ENCODE data around the gene SIRT2.

The SIRT2 gene

DNA sequence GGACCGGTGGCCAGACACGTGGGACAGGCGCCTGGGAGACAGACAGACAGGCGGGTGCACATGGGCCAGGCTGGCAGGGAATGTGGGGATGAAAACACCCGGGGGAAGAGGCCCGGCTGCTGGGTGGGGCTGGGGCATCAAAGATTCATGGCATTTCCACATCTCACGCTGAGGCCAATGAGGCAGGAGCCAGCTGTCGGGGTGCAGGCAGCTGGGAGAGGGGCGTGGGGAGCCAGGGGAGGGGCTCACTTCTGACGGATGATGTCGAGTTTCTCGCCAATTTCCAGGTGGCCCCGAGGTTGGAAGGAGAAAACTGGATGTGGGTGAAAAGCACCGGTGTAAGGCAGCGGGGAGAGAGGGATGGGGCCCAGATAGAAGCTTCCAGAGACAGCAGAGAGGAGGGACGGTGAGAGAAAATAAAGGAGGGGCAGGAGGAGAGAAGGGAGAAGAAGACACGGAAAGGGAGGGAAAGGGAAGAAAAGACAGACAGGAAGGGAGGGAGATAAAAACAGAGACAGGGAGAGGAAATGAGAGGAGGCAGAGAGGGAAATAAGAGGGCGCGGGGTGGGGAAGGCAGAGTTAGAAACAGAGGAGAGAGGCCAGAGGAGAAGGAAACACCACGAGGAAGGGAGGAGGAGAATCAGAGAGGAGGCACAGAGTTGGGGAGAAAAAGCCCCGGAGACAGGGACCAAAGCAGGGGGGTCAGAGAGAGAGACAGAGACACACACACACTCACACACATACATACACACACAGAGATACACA lies 20.6 kb upstream of the SIRT2 start:
- Histone ChIP-seq H3K36me3 (ENCODE audit: control insufficient read depth, insufficient read depth, low read length) (peaks cover 28% of the 10 kb centered on the region), H3K27ac (ENCODE audit: low read depth, low read length, severe bottlenecking) (no peak overlapping the region), H3K9me3 (ENCODE audit: control insufficient read depth, low read length) (no peaks in the 10 kb centered on the region), H3K4me1 (ENCODE audit: control insufficient read depth, insufficient read depth, low read length, poor library complexity, severe bottlenecking) (no peaks in the 10 kb centered on the region), H3K4me3 (ENCODE audit: extremely low read depth, insufficient read depth, low read length, poor library complexity, severe bottlenecking) (no peak overlapping the region)
- WGBS, 2 experiments (ENCODE audit: insufficient coverage in 2 of 2) = 93 to 95% methylated on average over 19 to 20 of the region's 21 CpGs

DNA sequence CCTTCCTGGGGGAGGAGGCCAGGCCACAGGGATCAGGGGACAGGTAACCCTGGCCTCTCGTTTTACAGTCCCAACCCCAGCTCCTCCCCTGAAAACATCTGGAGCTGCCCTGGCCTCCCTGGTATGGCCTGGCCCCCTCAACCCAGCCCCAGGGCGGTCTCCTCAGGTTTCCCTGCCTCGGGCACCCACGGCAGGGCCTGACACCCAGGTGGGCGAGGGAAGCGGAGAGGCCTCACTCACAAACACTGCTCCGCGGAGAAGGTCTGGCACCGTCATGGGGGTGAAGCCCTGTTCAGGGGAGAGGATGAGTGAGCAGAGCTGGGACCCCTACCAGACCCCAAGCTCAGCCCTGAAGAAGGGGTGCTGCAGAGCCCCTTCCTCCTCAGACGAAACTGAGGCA lies 19.1 kb upstream of the SIRT2 start:
- Histone ChIP-seq H3K36me3 (ENCODE audit: control insufficient read depth, insufficient read depth, low read length) (peaks cover 15% of the 10 kb centered on the region), H3K9me3 (ENCODE audit: control insufficient read depth, low read length) (no peaks in the 10 kb centered on the region), H3K4me3 (ENCODE audit: extremely low read depth, insufficient read depth, low read length, poor library complexity, severe bottlenecking) (no peak overlapping the region), H3K27ac (ENCODE audit: low read depth, low read length, severe bottlenecking) (no peak overlapping the region), H3K4me1 (ENCODE audit: control insufficient read depth, insufficient read depth, low read length, poor library complexity, severe bottlenecking) (no peaks in the 10 kb centered on the region)
- 80 to 93% methylated on average over 2 to 9 of the region's 10 CpGs for WGBS, 2 experiments (ENCODE audit: insufficient coverage in 2 of 2)

DNA sequence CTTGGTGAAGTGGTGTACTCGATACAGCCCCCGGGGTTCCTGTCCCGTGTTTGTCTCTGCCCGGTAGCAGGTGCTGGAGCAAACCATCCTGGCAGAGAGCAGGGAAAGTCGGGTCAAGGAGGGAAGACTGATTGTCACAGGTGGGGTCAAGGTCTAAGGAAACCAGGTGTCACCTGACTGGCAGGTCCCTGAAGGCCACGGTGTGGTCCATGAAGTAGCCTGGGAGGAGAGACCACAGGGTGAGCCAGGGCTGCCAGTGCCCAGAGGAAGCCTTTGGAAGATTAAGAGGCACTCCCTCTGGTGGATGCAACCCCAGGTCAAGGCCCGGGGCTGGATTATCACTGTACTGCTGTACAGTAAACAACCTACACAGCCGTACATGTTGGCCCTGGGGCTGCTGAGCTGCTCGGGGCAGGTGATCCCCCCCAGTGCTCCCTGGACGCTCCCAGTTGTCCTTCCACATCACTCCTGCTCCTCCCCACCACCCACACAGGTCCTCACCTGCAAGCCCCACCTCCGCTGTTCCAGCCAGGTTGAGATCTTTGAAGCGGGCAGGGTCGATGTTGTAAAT lies 18.6 kb upstream of the SIRT2 start:
- no peak overlapping the region for H3K4me3 ChIP-seq (ENCODE audit: extremely low read depth, insufficient read depth, low read length, poor library complexity, severe bottlenecking)
- WGBS, 2 experiments (ENCODE audit: insufficient coverage in 2 of 2) = 93 to 94% methylated on average over 8 to 10 of the region's 13 CpGs
- H3K27ac ChIP-seq (ENCODE audit: low read depth, low read length, severe bottlenecking) = no peak overlapping the region
- H3K4me1 ChIP-seq (ENCODE audit: control insufficient read depth, insufficient read depth, low read length, poor library complexity, severe bottlenecking) = no peaks in the 10 kb centered on the region
- peaks cover 14% of the 10 kb centered on the region for H3K36me3 ChIP-seq (ENCODE audit: control insufficient read depth, insufficient read depth, low read length)
- H3K9me3 ChIP-seq (ENCODE audit: control insufficient read depth, low read length) = no peaks in the 10 kb centered on the region

DNA sequence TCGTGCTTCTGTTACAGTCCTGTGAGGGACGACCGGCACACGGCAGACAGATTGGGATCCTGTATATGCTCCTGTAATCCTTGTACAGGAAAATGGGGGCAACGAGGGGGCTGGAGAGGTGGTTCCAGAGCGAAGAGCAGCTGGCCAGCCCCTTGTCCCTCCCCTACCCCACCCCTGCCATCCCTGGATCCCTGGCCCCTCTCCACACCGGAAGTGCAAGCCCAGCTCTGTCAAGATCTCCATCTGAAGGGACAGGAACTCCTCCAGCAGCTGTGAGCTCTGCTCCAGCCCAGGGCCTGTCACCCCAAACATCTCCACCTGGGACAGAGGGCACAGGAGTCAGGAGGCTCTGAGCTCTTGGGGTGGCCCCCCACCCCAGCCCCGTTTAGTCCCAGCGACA lies 18.1 kb upstream of the SIRT2 start:
- WGBS, 2 experiments (ENCODE audit: insufficient coverage in 2 of 2) = 94 to 98% methylated on average over 3 to 7 of the region's 9 CpGs
- Histone ChIP-seq H3K36me3 (ENCODE audit: control insufficient read depth, insufficient read depth, low read length) (peaks cover 12% of the 10 kb centered on the region), H3K9me3 (ENCODE audit: control insufficient read depth, low read length) (no peaks in the 10 kb centered on the region), H3K4me1 (ENCODE audit: control insufficient read depth, insufficient read depth, low read length, poor library complexity, severe bottlenecking) (no peaks in the 10 kb centered on the region), H3K27ac (ENCODE audit: low read depth, low read length, severe bottlenecking) (no peak overlapping the region), H3K4me3 (ENCODE audit: extremely low read depth, insufficient read depth, low read length, poor library complexity, severe bottlenecking) (no peak overlapping the region)

DNA sequence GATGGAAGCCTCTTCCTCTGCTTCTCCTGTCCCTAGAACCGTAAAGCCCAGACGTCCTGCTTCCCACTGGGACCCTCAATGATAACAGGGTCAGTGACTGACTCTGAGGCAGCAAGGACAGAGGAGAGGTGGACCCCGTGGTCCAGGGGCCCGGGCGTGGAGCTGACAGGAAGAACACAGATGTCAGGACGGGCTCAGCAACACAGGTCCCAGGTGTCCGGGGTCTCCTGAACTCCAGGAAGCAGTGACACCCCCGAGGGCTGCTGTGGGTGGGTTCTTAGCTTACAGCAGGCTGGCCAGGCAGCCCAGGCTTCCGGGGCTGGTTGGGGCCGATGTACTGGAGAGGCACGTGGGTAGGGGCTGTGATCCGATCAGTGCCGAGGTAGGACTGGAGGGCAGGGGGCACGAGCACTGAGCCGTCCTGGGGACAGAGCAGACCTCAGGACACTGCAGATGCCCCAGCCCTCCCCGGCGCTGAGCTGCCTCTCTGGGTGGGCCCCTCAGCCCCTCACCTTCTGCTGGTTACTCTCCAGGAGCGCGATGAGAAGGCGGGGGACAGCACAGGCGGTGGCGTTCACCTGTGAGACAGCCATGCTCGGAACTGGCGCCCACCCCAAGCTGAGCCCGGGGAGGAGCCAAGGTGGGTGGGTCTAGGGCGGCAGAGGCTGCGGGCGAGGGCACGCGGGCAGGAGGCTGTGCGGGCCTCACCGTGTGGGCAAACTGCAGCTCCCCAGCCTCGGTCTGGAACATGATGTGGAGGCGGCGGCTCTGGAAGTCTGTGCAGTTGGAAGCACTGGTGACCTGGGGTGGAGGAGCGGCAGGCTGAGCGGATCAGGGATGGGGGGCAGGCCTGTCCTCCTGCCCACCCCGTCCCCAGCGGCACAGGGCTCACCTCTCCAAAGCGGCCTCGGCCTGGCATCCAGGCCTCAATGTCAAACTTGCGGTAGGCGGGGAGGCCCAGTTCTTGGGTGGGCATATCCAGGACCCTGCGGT lies 16.2 kb upstream of the SIRT2 start:
- no peak overlapping the region for H3K4me3 ChIP-seq (ENCODE audit: extremely low read depth, insufficient read depth, low read length, poor library complexity, severe bottlenecking)
- no peaks in the 10 kb centered on the region for H3K9me3 ChIP-seq (ENCODE audit: control insufficient read depth, low read length)
- WGBS, 2 experiments (ENCODE audit: insufficient coverage in 2 of 2) = 94 to 96% methylated on average over 35 to 43 of the region's 44 CpGs
- H3K36me3 ChIP-seq (ENCODE audit: control insufficient read depth, insufficient read depth, low read length) = no peaks in the 10 kb centered on the region
- H3K4me1 ChIP-seq (ENCODE audit: control insufficient read depth, insufficient read depth, low read length, poor library complexity, severe bottlenecking) = no peaks in the 10 kb centered on the region
- no peak overlapping the region for H3K27ac ChIP-seq (ENCODE audit: low read depth, low read length, severe bottlenecking)

DNA sequence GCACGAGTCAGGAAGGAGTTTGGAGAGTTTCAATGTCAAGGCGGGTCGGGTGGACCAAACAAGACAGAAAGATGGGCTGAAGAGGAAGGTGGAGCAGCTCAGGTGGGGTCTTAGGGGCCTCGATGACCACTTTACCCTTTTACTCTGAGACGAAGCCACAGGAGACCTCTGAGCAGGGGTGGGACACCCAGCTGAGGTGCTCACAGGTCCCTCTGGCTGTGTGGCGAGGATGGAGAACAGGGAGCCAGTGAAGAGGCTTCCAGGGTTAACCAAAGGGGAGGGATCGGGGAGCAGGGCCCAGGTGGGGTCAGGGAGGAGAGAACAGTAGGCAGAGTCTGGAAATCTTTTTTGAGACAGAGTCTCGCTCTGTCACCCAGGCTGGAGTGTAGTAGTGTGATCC lies 14.5 kb upstream of the SIRT2 start:
- no peaks in the 10 kb centered on the region for H3K4me1 ChIP-seq (ENCODE audit: control insufficient read depth, insufficient read depth, low read length, poor library complexity, severe bottlenecking)
- 87 to 96% methylated on average over 7 to 8 of the region's 8 CpGs for WGBS, 2 experiments (ENCODE audit: insufficient coverage in 2 of 2)
- H3K36me3 ChIP-seq (ENCODE audit: control insufficient read depth, insufficient read depth, low read length) = no peaks in the 10 kb centered on the region
- no peak overlapping the region for H3K4me3 ChIP-seq (ENCODE audit: extremely low read depth, insufficient read depth, low read length, poor library complexity, severe bottlenecking)
- H3K9me3 ChIP-seq (ENCODE audit: control insufficient read depth, low read length) = no peaks in the 10 kb centered on the region
- H3K27ac ChIP-seq (ENCODE audit: low read depth, low read length, severe bottlenecking) = no peak overlapping the region

DNA sequence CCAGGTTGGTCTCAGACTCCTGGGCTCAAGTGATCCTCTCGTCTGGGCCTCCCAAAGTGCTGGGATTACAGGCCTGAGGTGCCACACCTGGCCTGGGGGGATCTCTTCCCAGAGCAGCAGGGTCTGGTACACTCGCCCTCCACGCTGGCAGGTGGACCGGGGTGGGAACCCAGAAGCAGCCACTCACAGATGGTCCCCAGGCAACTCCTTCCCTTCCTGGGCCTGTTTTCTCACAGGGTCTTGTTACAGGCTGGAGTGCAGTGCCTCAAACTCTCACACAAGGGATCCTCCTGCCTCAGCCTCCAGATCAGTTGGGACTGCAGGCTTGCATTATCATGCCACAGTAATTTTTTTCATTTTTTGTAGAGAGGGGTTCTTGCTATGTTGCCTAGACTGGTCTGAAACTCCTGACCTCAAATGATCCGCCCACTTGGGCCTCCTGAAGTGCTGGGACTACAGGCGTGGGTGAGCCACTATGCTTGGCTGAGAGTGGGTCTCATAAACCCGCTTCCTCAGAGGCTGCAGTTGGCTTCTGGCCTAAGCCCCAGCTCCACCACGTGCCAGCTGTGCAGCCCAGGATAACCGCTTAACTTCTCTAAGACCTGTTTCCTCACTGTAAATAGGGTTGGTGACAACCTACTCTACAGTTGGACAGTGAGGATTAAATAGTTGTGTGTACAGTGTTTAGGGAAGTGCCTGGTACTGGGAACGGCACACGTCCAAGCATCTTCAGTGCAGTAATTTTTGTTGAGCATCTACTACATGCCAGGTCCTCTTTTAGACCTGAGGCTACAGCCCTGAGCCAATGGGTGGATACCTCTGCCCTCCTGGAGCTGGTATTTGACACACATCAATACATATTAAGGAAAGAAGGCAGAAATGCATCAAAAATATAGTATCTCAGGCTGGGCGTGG lies 13.4 kb upstream of the SIRT2 start:
- H3K36me3 ChIP-seq (ENCODE audit: control insufficient read depth, insufficient read depth, low read length) = peaks cover under 1% of the 10 kb centered on the region
- no peak overlapping the region for H3K27ac ChIP-seq (ENCODE audit: low read depth, low read length, severe bottlenecking)
- no peaks in the 10 kb centered on the region for H3K9me3 ChIP-seq (ENCODE audit: control insufficient read depth, low read length)
- no peak overlapping the region for H3K4me3 ChIP-seq (ENCODE audit: extremely low read depth, insufficient read depth, low read length, poor library complexity, severe bottlenecking)
- WGBS, 2 experiments (ENCODE audit: insufficient coverage in 2 of 2) = 87 to 93% methylated on average over 9 to 12 of the region's 12 CpGs
- no peaks in the 10 kb centered on the region for H3K4me1 ChIP-seq (ENCODE audit: control insufficient read depth, insufficient read depth, low read length, poor library complexity, severe bottlenecking)

DNA sequence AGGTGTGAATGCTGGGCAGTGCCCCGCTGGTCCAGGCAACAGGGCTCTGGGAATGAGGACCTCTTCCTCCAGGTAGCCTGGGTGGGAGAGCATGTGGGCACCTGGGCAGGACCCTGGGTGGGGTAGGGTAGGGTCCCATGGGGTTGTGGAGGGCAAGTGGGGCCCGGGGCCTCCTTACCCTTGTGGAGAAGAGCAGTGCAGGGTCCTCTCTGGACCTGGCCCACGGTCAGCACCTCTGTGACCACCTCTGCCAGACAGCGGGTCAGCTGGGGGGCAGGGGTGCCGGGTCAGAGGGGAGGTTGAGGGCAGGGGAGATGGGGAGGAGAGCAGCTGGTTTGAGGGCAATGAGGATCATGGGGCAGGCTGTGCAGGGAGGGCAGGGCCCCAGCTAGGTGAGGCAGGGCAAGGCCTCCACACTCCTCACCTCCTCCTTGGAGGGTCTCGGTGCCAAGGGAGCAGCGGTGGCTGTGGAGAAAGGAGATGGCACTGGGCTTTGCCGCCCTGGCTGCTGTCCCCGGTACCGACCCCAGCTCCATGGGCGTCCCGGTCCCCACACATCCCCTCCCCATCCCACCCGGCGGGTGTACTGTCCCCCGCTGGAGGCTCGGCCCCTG lies 12.1 kb upstream of the SIRT2 start:
- peaks cover 14% of the 10 kb centered on the region for H3K36me3 ChIP-seq (ENCODE audit: control insufficient read depth, insufficient read depth, low read length)
- no peaks in the 10 kb centered on the region for H3K4me1 ChIP-seq (ENCODE audit: control insufficient read depth, insufficient read depth, low read length, poor library complexity, severe bottlenecking)
- 95 to 98% methylated on average over 4 to 7 of the region's 16 CpGs for WGBS, 2 experiments (ENCODE audit: insufficient coverage in 2 of 2)
- no peak overlapping the region for H3K27ac ChIP-seq (ENCODE audit: low read depth, low read length, severe bottlenecking)
- H3K4me3 ChIP-seq (ENCODE audit: extremely low read depth, insufficient read depth, low read length, poor library complexity, severe bottlenecking) = no peak overlapping the region
- H3K9me3 ChIP-seq (ENCODE audit: control insufficient read depth, low read length) = no peaks in the 10 kb centered on the region

DNA sequence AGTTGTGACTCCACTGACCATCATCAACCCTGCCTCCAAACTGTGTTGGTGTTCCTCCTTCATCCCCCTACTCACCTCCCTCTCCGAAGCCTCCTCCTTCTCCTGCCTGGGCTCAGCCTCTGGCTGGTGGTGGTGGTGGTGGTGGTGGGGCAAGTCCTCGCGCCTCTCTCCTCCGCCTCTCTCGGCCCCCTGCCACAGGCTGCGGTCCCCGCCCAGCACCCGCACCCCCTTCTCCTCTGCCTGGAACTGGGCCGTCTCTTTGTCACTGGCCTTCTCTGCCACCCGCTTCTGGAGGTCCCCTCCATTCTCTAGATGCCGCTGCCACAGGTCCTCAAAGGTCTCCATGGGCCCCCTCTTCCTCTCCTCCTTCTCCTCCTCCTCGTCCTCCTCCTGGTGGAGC lies 11.1 kb upstream of the SIRT2 start:
- Histone ChIP-seq H3K27ac (ENCODE audit: low read depth, low read length, severe bottlenecking) (no peak overlapping the region), H3K4me3 (ENCODE audit: extremely low read depth, insufficient read depth, low read length, poor library complexity, severe bottlenecking) (no peak overlapping the region), H3K4me1 (ENCODE audit: control insufficient read depth, insufficient read depth, low read length, poor library complexity, severe bottlenecking) (no peaks in the 10 kb centered on the region), H3K9me3 (ENCODE audit: control insufficient read depth, low read length) (no peaks in the 10 kb centered on the region), H3K36me3 (ENCODE audit: control insufficient read depth, insufficient read depth, low read length) (peaks cover 22% of the 10 kb centered on the region)
- WGBS, 2 experiments (ENCODE audit: insufficient coverage in 2 of 2) = 95 to 99% methylated on average over 3 to 7 of the region's 12 CpGs

DNA sequence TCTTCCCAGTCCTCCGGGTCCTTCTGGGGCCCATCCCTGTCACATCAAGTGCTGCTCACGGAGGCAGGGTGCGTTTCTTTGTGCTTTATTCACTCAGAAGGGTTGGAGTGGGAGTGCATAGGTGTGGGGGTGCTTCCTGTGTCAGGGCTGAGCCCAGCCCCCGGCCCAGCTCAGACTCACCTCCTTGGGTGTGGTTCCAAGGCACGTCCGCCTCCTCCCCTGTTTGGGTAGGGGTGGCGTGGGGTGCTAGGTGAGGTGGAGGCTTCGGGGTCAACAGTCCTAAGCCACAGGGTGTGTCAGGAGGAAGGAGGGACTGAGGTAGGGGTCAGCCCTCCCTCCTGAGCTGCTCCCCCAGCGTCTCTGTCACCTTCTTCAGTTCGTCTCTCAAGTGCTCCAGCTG lies 9.5 kb upstream of the SIRT2 start:
- no peak overlapping the region for H3K27ac ChIP-seq (ENCODE audit: low read depth, low read length, severe bottlenecking)
- WGBS, 2 experiments (ENCODE audit: insufficient coverage in 2 of 2) = 81 to 92% methylated on average over 3 to 7 of the region's 10 CpGs
- no peak overlapping the region for H3K4me3 ChIP-seq (ENCODE audit: extremely low read depth, insufficient read depth, low read length, poor library complexity, severe bottlenecking)
- H3K36me3 ChIP-seq (ENCODE audit: control insufficient read depth, insufficient read depth, low read length) = peaks cover 22% of the 10 kb centered on the region
- no peaks in the 10 kb centered on the region for H3K9me3 ChIP-seq (ENCODE audit: control insufficient read depth, low read length)
- no peaks in the 10 kb centered on the region for H3K4me1 ChIP-seq (ENCODE audit: control insufficient read depth, insufficient read depth, low read length, poor library complexity, severe bottlenecking)

Measured in mesodermal cell (in vitro differentiated cells).